K562 (cell line): Measurements from ENCODE around the gene COL1A1. TPM values are rescaled to one million over a fixed set of nuclear protein-coding genes. Genes with fewer than 3 reads are reported as not detected.
A peak's percentile ranks its signal among the peaks of the same experiment; 100 is the strongest.

Experiments used
- ARID2 ChIP-seq: fragments of 450-650 bp; IDR thresholded peaks from 2 replicates; pipeline ENCODE4 v1.6.1; 2017; ENCODE audit warnings: antibody characterized with exemption, mild to moderate bottlenecking
- CCNT2 ChIP-seq: IDR thresholded peaks from 2 replicates; pipeline ENCODE4 v1.6.1; 2011; ENCODE audit warnings: borderline replicate concordance, low read depth, mild to moderate bottlenecking, moderate library complexity, mixed read lengths, low read length; ENCODE audit not compliant: insufficient read length; ENCODE audit errors: extremely low read depth
- CHD2 ChIP-seq: IDR thresholded peaks from 2 replicates; pipeline ENCODE4 v1.6.1; 2011; ENCODE audit warnings: low read depth, low read length
- EGR1 ChIP-seq: fragments of 450-650 bp; conservative IDR thresholded peaks from 2 replicates; pipeline ENCODE4 v1.6.1; 2017; ENCODE audit warnings: mild to moderate bottlenecking
- ESRRA ChIP-seq: fragments of 450-650 bp; IDR thresholded peaks from 2 replicates; pipeline ENCODE4 v1.6.1; 2014; ENCODE audit warnings: low read depth, mild to moderate bottlenecking, moderate library complexity, borderline replicate concordance
- FOXJ3 ChIP-seq: sonication (generic); formaldehyde crosslinking; IDR thresholded peaks from 2 replicates; pipeline ENCODE4 v1.4.0; 2020; ENCODE audit warnings: mild to moderate bottlenecking, missing genetic modification reagents
- FOXM1 ChIP-seq, 2 experiments: fragments of 450-650 bp in 1 of 2; sonication (generic) in 1 of 2; formaldehyde crosslinking in 1 of 2; IDR thresholded peaks; 2 replicates each; pipeline versions ENCODE4 v1.6.1 to v1.9.0; 2017 to 2022; ENCODE audit warnings: low read depth in 2 of 2, mild to moderate bottlenecking in 2 of 2, missing genetic modification reagents in 1 of 2, moderate library complexity in 1 of 2
- HEY1 ChIP-seq: fragments of 250-450 bp; sonication (Bioruptor Pico); IDR thresholded peaks from 2 replicates; pipeline ENCODE4 v1.5.0; 2020; ENCODE audit warnings: mild to moderate bottlenecking, moderate library complexity, borderline replicate concordance
- KLF6 ChIP-seq: fragments of 250-450 bp; sonication (Bioruptor Pico); IDR thresholded peaks from 2 replicates; pipeline ENCODE4 v1.4.0; 2020; ENCODE audit warnings: mild to moderate bottlenecking, moderate library complexity, borderline replicate concordance
- LCOR ChIP-seq: sonication (generic); formaldehyde crosslinking; IDR thresholded peaks from 2 replicates; pipeline ENCODE4 v1.8.0; 2022; ENCODE audit warnings: mild to moderate bottlenecking, missing genetic modification reagents
- MYNN ChIP-seq, 2 experiments: sonication (generic); formaldehyde crosslinking in 1 of 2; IDR thresholded peaks; 2 replicates each; pipeline versions ENCODE4 v1.5.0 to v1.6.1; 2016 to 2020; ENCODE audit warnings: antibody characterized with exemption in 1 of 2, missing genetic modification reagents in 1 of 2
- NFE2L1 ChIP-seq: fragments of 450-650 bp; IDR thresholded peaks from 2 replicates; pipeline ENCODE4 v1.6.1; 2016; ENCODE audit warnings: missing genetic modification characterization, low read depth, mild to moderate bottlenecking, missing compliant biosample characterization, moderate library complexity, borderline replicate concordance
- SMAD1 ChIP-seq: fragments of 150-350 bp; IDR thresholded peaks from 2 replicates; pipeline ENCODE4 v1.6.1; 2014; ENCODE audit warnings: low read length, low read depth; ENCODE audit not compliant: partially characterized antibody
- SMAD4 ChIP-seq: fragments of 250-450 bp; sonication (Bioruptor Pico); conservative IDR thresholded peaks from 2 replicates; pipeline ENCODE4 v1.8.0; 2021; ENCODE audit warnings: inconsistent platforms, mild to moderate bottlenecking, moderate library complexity
- TAF1 ChIP-seq: IDR thresholded peaks from 2 replicates; pipeline ENCODE4 v1.6.1; 2011; ENCODE audit warnings: mild to moderate bottlenecking, low read length, moderate library complexity; ENCODE audit not compliant: insufficient read depth, control insufficient read depth, severe bottlenecking; ENCODE audit errors: extremely low read depth
- ZC3H8 ChIP-seq: fragments of 450-650 bp; IDR thresholded peaks from 2 replicates; pipeline ENCODE4 v1.6.1; 2017
- ZNF143 ChIP-seq: sonication (generic); formaldehyde crosslinking; IDR thresholded peaks from 2 replicates; pipeline ENCODE4 v1.9.0; 2022; ENCODE audit warnings: mild to moderate bottlenecking, missing genetic modification reagents
- ZNF644 ChIP-seq: fragments of 200-800 bp; sonication (Bioruptor generic); IDR thresholded peaks from 2 replicates; pipeline ENCODE4 v1.6.1; 2016; ENCODE audit warnings: low read depth, missing genetic modification characterization, missing compliant biosample characterization
- polyA plus RNA-seq, 8 experiments: library from polyadenylated mRNA; depleted of rRNA in 4 of 8; stranded (reverse) in 5 of 8; unstranded in 3 of 8; fragments of >200 nt; fragmentation: Nextera tagmentation in 2 of 8; fragmentation: Illumina TruSeq in 1 of 8; extraction: Ambion mirVana in 2 of 8; extraction: Trizol in 1 of 8; gene quantifications; 2 replicates each; pipeline versions ENCODE4 v1.2.1 to v1.2.3, GENCODE V29; 2011 to 2014; ENCODE audit warnings: inconsistent platforms in 1 of 8, missing spikeins in 1 of 8
- total RNA-seq, 7 experiments: library from RNA; depleted of rRNA in 6 of 7; stranded (reverse); fragments of >200 nt in 6 of 7; fragmentation: Illumina TruSeq in 2 of 7; extraction: Trizol in 2 of 7; gene quantifications; 2 replicates each; pipeline versions ENCODE4 v1.2.1 to v1.2.3, GENCODE V29; 2011 to 2021; ENCODE audit warnings: low replicate concordance in 1 of 7
- TF ChIP-seq, protein P1 (sequence below): IDR thresholded peaks from 3 replicates; pipeline ENCODE4 v1.6.1; 2011; ENCODE audit warnings: borderline replicate concordance, mild to moderate bottlenecking, moderate library complexity; ENCODE audit not compliant: insufficient read length; ENCODE audit errors: extremely low read depth
- TF ChIP-seq, protein P2 (sequence below): fragments of 250-450 bp; sonication (Bioruptor Pico); IDR thresholded peaks from 2 replicates; pipeline ENCODE4 v1.4.0; 2020; ENCODE audit warnings: borderline replicate concordance
- TF ChIP-seq, protein P3 (sequence below), 2 experiments: fragments of 450-650 bp; conservative IDR thresholded peaks; 2 replicates each; pipeline ENCODE4 v1.6.1; 2017; ENCODE audit warnings: mild to moderate bottlenecking in 2 of 2, moderate library complexity in 2 of 2

Gene COL1A1
- total and polyA plus RNA-seq, 9 of the 15 experiments (the other 6 are each of a cell fraction or from before 2014, with no cell fraction given): 0.04 to 3.4 (median 0.18) TPM

DNA sequence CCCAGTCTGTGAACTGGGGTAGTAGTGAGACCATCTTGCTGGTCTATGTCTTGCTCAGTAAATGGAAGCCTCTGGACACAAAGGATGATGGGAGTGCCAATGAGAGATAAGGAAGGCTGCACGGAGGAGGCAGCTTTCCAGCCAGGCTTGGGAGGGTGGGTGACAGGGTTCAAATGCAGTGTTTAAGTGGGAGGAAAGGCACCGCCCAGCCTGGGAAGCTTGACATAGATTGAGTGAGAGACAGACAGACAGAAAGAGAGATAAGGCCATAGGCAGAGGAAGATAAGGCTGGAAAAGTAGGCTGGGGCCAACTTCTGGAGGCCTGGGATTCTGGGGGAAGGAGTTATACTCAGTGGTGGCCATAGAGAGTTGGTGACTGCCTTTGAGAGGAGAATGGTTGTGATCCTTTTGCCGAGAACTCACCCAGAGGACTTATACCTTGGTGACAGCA lies 7.2 kb upstream of the COL1A1 start (continued):
- TF ChIP-seq FOXJ3 (CRISPR knock-in tag) (no peak), CCNT2 (no peak), ZNF644 (tag) (peak; percentile 79; the same call in 1 of the 2 replicates), EGR1 (peak; percentile 90), NFE2L1 (0 out of 2 replicates have a peak, but pooled peaks have one; percentile 6), KLF6 (0 out of 2 replicates have a peak, but pooled peaks have one; percentile 70), ESRRA (peak; percentile 69), LCOR (CRISPR knock-in tag) (peak; percentile 38; the same call in 1 of the 2 replicates), SMAD4 (CRISPR knock-in tag) (peak; percentile 95), HEY1 (CRISPR knock-in tag) (no peak), FOXM1 (IDR thresholded peaks at IDR 0.05; ENCODE audit: low read depth) (peak; percentile 93), FOXM1 (CRISPR knock-in tag; IDR thresholded peaks at IDR 0.05; ENCODE audit: low read depth) (no peak), CHD2 (no peak), ZC3H8 (peak; percentile 35; the same call in 1 of the 2 replicates), ARID2 (no peak), SMAD1 (peak; percentile 64), TAF1 (no peak), ZNF143 (CRISPR knock-in tag) (peak; percentile 70), MYNN (IDR thresholded peaks at IDR 0.05) (no peak), MYNN (CRISPR knock-in tag; IDR thresholded peaks at IDR 0.05) (no peak)
- TF ChIP-seq, protein P1, sequence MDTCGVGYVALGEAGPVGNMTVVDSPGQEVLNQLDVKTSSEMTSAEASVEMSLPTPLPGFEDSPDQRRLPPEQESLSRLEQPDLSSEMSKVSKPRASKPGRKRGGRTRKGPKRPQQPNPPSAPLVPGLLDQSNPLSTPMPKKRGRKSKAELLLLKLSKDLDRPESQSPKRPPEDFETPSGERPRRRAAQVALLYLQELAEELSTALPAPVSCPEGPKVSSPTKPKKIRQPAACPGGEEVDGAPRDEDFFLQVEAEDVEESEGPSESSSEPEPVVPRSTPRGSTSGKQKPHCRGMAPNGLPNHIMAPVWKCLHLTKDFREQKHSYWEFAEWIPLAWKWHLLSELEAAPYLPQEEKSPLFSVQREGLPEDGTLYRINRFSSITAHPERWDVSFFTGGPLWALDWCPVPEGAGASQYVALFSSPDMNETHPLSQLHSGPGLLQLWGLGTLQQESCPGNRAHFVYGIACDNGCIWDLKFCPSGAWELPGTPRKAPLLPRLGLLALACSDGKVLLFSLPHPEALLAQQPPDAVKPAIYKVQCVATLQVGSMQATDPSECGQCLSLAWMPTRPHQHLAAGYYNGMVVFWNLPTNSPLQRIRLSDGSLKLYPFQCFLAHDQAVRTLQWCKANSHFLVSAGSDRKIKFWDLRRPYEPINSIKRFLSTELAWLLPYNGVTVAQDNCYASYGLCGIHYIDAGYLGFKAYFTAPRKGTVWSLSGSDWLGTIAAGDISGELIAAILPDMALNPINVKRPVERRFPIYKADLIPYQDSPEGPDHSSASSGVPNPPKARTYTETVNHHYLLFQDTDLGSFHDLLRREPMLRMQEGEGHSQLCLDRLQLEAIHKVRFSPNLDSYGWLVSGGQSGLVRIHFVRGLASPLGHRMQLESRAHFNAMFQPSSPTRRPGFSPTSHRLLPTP: peak; percentile 57
- TF ChIP-seq, protein P2, sequence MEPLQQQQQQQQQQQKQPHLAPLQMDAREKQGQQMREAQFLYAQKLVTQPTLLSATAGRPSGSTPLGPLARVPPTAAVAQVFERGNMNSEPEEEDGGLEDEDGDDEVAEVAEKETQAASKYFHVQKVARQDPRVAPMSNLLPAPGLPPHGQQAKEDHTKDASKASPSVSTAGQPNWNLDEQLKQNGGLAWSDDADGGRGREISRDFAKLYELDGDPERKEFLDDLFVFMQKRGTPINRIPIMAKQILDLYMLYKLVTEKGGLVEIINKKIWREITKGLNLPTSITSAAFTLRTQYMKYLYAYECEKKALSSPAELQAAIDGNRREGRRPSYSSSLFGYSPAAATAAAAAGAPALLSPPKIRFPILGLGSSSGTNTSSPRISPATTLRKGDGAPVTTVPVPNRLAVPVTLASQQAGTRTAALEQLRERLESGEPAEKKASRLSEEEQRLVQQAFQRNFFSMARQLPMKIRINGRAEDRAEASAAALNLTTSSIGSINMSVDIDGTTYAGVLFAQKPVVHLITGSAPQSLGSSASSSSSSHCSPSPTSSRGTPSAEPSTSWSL (CRISPR knock-in tag): no peak
- TF ChIP-seq, protein P3, sequence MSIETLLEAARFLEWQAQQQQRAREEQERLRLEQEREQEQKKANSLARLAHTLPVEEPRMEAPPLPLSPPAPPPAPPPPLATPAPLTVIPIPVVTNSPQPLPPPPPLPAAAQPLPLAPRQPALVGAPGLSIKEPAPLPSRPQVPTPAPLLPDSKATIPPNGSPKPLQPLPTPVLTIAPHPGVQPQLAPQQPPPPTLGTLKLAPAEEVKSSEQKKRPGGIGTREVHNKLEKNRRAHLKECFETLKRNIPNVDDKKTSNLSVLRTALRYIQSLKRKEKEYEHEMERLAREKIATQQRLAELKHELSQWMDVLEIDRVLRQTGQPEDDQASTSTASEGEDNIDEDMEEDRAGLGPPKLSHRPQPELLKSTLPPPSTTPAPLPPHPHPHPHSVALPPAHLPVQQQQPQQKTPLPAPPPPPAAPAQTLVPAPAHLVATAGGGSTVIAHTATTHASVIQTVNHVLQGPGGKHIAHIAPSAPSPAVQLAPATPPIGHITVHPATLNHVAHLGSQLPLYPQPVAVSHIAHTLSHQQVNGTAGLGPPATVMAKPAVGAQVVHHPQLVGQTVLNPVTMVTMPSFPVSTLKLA (conservative IDR thresholded peaks at IDR 0.05): peak in 1 of 2 experiments; percentile 52; a peak in 1 of 4 replicates
